Measurements from ENCODE around the gene GCNT3. TPM values are rescaled to one million over a fixed set of nuclear protein-coding genes. Genes with fewer than 3 reads are reported as not detected.

Gene GCNT3, protein sequence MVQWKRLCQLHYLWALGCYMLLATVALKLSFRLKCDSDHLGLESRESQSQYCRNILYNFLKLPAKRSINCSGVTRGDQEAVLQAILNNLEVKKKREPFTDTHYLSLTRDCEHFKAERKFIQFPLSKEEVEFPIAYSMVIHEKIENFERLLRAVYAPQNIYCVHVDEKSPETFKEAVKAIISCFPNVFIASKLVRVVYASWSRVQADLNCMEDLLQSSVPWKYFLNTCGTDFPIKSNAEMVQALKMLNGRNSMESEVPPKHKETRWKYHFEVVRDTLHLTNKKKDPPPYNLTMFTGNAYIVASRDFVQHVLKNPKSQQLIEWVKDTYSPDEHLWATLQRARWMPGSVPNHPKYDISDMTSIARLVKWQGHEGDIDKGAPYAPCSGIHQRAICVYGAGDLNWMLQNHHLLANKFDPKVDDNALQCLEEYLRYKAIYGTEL
- total RNA-seq, result not detected in 2 replicates

DNA sequence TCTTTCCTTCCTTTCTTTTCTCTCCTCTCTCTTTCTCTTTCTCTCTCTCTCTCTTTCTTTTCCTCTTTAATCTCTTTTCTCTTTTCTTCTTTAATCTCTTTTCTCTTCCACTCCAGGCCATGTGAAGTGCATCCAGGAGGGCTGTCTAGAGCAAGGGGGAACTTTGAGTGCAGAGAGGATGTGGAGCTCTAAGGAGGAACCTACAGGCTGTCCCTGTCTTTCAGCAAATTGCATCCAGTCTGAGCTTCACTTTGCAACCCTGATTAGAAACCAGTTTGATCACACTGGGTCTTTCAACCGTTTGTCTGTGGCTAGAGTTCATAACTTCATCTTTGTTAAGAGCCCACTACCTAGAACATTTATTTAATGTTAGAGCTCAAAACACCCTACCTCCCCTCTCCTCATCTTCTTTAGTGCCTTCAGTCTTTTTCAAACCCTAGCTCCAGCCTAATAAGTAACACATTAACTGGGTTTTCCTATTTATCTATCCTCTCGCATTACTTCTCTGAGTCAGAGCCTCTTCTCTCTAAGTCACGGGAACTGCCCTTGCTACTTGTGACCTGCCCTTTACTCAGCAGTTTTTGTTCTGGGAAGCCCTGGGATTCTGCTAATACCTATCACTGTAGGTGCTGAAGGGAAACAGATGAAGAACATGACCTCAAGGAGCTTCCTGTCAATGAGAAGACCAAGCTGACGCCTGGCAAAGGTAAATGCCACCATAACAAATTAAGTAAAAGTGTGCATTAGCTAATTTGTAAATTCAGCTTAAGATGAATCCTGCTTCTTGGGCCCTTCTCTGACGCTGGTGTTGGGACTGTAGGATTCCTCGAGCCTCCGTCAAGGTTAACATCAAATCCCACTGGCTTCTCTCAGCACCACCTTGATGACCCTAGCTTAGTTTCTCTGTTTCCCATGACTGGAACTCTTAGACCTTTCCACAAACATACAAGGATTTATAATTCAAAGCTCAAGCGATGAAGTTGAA is at the start of gene GCNT3:
Gene GCNT3, plus strand, starts transcription at position 508 of the 985 bp plus-strand sequence. CDS start 6,456 bp downstream, outside the sequence.

GRCh38 chr15:59656897-59657634 is 45.5 kb downstream of the GCNT3 start, which contains the start of gene GTF2A2:
Gene GTF2A2 (minus strand): TSS chr15:59657515. CDS start chr15:59652277, 5,238 bp downstream.

Other genes with a start within 250 kb of the GCNT3 start
- gene MYO1E, start 238.9 kb upstream of the GCNT3 start, total RNA-seq, result 88.0 and 95.3 TPM in 2 replicates
- gene FAM81A, start 173.6 kb upstream of the GCNT3 start, total RNA-seq, result 0.12 TPM in 1 of 2 replicates, not detected in the other
- gene GTF2A2, start 45.7 kb downstream of the GCNT3 start, total RNA-seq, result 40.0 and 50.3 TPM in 2 replicates
- gene BNIP2, start 77.5 kb downstream of the GCNT3 start, total RNA-seq, result 32.5 and 95.6 TPM in 2 replicates

Data from pericardium fibroblast (primary cell).